COLO668 (cell line): ENCODE results near the gene C6orf132.

Experiments used
- DNase-seq: peaks from one replicate; lab custom pipeline; 2025; ENCODE audit not compliant: unreplicated experiment; lab: John Stamatoyannopoulos, UW

C6orf132 gene

DNA sequence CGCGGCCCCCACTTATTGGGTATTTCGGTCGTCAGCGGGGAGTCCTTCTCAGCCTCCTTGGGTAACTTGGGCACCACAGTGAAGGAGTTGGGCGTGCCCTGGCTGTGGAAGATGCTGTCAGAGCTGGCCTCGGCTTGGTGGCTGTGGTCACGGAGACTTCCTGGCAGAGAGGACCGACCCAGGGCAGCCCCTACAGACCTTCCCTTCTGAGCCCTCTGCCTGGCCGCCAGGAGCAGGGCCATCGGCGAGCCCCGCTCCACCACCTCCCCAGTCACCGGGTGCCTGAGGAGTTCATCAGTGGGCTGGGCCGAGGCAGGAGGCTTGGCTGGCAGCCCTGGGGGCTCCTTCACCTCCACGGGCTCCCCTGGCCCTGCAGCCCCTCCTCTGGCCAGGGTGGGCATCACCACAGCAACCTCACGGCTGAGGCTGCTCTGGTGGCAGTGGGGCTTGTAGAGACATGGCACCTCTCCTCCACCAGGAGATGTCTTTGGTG is 37.2 kb downstream of the C6orf132 start:
- no peak for DNase-seq

DNA sequence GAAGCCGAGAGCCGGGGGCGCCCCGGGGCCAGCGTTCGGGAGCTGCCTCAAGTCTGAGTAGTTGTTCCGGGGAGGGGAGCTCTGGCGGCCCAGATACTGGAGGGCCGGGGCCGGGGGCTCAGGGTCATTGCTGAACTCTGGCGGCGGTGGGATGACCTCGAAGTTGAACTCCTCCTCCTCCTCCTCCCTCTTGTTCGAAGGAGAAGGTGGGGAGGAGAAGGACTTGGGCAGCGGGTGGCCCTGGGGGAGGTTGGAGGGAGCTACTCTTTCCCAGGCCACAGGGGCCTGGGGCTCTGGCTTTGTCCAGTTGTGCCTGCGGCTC is 37.7 kb downstream of the C6orf132 start:
- no peak for DNase-seq

DNA sequence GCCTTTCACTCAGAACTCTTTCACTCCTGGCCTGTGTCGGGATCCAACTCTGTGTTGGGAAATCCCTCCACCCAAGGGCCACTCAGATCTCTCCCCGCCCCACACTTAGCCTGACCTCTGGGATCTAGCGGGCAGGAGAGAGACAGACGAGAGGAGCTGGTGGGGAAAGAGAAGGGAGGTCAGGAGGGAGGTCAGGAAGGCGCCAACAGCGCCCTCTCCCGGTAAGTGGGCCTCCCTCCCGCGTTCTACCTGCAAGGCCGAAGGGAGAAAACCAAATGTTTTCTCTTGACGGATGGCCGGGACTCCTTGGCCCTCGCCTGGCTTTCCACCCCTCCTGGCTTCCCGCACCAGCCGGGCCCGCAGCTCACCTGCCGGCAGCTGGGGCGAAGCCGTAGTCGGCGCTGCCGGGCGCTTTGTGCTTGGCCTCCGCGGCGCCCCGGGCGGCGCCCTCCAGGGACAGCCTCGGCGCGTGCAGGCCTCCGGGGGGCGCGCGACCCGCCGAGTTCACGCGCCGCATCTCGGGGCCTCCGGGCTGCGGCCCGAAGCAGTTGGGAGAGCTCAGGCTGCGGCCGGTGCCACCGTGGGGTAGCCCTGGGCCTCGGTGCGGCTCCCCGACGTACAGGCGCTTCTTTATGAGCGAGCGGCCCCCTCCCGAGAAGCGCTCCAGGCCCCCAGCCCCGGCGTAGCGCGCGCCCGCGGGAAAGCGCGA is 38.2 kb downstream of the C6orf132 start:
- no peak for DNase-seq

- no peak for DNase-seq
These were observed 38.7 kb downstream of the C6orf132 start for GRCh38 chr6:42103753-42104094.

DNA sequence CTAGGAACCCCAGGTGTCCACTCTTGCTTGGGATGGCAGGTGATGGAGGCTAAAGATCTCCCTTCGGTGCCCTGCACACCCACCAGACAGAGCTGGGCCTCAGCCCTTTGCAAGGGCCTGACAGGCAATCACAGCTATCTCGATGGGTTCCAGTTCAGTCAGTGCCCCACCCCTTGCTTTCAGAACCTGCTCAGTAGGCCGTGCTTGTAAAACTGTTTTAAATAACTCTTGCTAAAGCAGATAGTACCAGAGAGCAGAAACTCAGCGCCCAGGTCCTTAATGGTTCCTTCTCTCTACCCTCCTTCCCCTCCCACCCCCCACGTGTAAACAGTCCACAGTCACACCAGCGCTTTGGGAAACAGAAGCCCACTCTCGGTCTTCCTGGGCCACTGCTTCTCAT is 39.2 kb downstream of the C6orf132 start:
- DNase-seq = no peak

DNA sequence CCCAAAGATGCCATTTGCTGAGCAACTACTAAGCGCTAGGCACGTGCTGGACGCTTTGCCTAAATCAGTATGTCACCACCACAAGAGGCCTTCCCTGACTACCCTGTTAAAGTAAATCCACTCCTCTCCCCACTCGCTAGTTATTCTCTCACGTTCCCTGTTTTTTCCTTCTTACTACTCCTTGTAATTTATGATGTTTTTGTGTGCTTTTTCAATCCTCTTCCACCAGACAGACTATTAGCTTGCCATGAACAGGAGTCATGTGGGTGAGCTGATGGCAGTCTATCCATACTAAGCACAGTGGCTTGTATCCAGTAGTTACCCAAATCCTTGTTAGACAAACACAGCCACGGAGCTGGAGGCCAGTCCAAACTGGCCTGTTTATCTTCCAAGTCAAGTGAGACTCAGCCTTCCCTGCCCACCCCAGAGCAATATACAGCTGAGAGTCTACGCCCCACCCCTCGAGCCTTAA is 41.2 kb downstream of the C6orf132 start:
- DNase-seq = peak; percentile 10

DNA sequence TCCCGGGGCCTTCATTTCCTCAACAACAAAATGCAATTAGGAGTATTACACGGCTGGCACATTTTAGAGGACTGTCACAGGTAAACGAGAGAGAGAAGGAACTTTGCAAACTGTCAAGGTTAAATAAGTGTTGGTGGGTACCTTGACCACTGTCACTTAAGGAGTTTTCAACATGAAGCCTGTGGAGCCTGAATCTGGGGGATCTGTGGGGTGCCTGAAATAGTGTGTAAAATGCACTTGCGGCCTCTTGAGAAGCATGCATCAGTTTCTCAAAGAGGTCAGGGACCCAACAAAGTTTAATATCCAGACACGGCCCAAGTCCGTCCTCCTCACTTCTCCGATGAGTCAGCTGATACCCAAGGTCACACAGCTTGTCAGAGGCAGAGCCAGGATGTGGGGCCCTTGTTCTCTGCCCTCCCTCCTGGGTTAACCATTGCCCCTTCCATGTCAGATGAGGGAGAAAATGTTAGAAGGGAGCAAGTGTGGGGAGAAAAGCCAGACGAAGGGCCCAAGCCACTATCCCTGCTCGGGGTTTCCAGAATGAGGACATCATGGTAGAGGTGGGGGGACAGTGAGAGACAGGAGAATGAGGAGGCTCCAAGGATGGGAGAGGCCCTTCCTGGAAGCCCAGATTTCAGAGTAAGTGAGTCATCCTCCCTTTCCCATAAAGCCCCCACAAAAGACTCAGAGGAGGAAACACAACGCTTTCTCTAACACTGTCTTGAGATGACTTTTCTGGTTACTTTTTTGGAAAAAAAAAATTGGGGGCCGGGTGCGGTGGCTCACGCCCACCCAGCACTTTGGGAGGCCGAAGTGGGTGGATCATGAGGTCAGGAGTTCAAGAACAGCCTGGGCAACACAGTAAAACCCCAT is 42.2 kb downstream of the C6orf132 start:
- DNase-seq = no peak

DNA sequence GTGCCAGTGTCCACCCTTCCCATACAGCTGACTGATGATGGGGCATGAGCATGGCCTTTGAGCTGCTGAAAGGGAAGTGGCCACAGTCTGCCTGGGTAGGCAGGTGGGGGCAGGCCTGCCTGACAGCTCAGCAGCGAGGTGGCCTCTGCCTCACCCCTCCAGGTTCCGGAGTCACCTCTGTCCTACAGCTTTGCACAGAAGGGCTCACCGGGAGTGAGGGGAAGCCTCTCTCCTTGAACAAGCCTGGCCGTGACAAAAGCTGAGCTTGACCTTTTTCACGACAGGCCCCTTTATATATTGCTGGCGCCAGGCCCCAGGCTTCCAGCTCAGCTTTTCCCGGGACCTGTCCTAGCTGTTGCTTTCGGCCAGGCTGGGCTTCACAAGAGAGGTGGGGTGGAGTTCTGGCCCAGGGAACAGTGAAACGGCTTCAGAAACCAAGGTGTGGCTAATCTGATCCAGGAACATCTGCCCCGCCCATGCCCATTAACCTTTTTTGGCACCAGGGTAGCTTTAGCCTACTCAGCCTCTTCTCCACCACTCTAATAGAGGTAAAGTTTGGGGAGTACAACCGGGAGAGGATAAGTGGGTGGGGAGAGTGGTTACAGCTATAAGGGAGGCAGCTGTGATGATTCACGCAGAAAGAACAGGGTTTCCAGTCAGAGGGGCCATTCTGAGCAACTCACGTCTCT is 42.9 kb downstream of the C6orf132 start:
- no peak for DNase-seq

GRCh38 chr6:42095776-42096541 is 46.5 kb downstream of the C6orf132 start:
- no peak for DNase-seq

- peak; percentile 52 for DNase-seq
These were observed 47.3 kb downstream of the C6orf132 start for GRCh38 chr6:42095094-42095493.

- no peak for DNase-seq
These were observed 48.7 kb downstream of the C6orf132 start for GRCh38 chr6:42093582-42094329.

DNA sequence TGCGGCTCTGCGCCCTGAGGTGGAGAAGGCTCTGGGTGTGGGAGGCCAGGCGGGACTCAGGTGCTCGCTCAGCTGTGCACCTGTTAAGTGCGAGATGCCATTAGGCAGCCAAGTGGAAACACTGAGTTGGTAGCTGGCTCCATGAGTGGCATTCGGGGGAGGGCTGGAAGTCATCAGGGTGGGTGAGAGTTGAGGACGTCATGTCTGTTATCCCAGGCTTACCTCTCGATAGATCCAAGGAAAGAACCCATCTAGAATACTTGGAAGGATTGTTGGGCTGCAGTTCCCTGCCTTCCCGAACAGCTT is 50.7 kb downstream of the C6orf132 start:
- DNase-seq = no peak

DNA sequence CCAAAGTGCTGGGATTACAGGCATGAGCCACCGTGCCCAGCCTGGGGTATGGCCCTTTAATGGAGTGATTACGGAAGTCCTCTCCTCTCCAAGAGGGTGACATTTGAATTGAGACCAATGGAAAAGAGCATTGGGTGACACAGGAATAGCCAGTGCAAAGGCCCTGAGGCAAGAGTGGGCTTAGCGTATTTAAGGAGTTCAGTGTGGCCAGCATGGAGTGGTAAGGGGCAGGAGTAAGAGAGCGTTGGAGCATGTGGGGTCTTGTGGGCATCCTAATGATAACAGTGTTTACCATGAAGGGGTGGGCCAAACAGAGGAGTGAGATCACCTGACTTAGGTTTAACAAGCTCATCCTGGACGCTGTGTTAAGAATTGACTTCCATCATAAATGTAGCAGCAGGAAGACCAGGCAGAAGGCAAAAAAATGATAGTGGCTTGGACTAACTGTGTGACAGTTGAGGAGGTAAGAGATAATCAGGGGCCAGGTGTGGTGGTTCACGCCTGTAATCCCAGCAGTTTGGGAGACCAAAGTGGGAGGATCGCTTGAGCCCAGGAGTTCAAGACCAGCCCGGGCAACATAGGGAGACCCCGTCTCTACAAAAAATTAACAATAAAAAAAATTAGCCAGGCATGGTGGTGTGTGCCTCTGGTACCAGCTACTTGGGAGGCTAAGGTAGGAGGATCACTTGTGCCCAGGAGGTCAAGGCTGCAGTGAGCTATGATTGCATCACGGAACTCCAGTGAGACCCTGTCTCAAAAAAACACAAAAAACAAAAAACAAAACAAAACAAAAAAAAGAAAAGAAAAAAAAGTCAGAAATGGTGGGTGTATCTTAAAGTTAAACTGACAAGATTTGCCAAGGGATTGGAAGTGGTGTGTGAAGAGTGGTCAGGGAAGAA is 51.4 kb downstream of the C6orf132 start:
- no peak for DNase-seq

DNA sequence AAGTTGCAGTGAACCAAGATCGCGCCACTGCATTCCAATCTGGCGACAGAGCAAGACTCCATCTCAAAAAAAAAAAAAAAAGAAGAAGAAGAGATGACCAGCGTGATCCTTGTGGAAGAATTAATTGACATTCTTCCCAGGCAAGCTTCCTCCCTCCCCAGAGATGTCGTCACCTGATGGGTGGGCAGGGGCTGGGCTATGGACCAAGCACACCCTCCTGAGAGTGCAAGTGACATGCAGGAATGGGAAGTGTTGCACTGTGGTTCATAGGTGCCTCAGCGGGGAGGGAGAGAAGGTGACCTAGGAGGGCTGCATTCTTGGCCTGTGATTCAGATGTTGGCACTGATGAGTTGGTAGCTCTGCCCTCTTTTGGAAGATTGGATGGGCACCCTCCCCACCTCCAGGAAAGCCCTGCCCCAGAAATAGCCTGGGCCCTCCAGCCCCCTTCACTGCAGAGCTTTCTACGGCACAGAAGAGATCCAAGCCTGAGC is 54.3 kb downstream of the C6orf132 start:
- DNase-seq = no peak

GRCh38 chr6:42086046-42087035 is 56.1 kb downstream of the C6orf132 start:
- no peak for DNase-seq

DNA sequence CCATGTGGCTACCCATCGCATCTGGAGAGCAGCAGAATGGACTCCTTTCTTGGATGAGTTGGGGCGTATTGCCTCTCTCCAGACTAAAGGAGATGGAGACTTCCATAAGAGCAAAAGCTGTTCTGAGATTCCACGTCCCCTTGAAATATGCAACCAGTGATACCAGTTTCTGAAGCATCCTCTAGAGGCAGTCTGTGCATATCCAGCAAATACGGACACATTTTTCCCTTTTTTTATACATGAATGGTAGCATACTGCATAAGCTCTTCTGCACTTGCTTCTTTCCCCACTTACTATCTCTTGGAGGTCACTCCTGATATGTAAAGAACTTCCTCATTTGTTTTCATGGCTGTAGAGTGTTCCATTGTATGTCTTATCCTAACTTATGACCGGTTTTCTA is 57.5 kb downstream of the C6orf132 start:
- no peak for DNase-seq

- DNase-seq = no peak
These were observed 58.9 kb downstream of the C6orf132 start for GRCh38 chr6:42083530-42083929.

DNA sequence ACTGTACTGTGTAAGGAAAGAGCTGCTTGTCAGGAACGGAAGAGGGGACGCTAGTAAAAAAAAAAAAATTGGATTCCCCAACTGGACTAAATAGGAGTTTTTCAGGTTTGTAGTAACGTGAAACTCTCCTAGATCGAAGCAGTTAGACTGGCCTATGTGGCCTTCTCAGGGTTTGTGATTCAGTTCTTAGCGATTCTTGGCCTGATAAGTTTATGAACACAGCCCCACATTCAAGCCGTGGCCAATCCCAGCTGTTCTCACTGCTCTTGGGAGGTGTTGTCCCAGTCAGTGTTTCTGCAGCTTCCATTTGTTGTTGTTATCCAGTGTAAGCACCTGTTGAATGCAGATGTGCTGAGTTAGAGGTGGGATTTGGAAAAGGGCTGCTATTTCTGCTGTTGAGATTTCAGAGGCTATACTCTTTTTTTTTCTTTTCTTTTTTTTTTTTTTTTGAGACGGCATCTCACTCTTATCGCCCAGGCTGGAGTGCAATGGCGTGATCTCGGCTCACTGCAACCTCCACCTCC is 62.4 kb downstream of the C6orf132 start:
- DNase-seq = no peak
